Measurements from ENCODE around the gene ZNF311. TPM values are rescaled to one million over a fixed set of nuclear protein-coding genes. Genes with fewer than 3 reads are reported as not detected.
"Not testable (repeated sequence)": the region's sequence is repeated elsewhere in the genome, so short reads cannot be mapped to it uniquely, and the experiment has no call there.

The ZNF311 gene
- total RNA-seq, 1 experiment from 2014 or later = not detected

GRCh38 chr6:28970056-28970455 is 35.1 kb downstream of the ZNF311 start:
- not testable (repeated sequence) for H3K9me3 ChIP-seq (ENCODE audit: low read length); H3K9ac ChIP-seq (ENCODE audit: low read length); H3K9me2 ChIP-seq (replicated peaks; ENCODE audit: insufficient read depth, low read length); H3K36me3 ChIP-seq (ENCODE audit: insufficient read depth, low read length); H3K4me3 ChIP-seq (ENCODE audit: low read length); DNase-seq; H2AFZ ChIP-seq (ENCODE audit: low read length); H3K4me2 ChIP-seq (ENCODE audit: low read depth, low read length, poor library complexity, severe bottlenecking); H3K4me1 ChIP-seq (ENCODE audit: low read length); H4K20me1 ChIP-seq (ENCODE audit: insufficient read depth, low read depth, low read length); H3K79me2 ChIP-seq (ENCODE audit: low read length); H3K27me3 ChIP-seq (ENCODE audit: low read length); H3K27ac ChIP-seq (ENCODE audit: low read length)

- Histone ChIP-seq H3K27ac (ENCODE audit: low read length) (no peak overlapping the region), H3K27me3 (ENCODE audit: low read length) (no peaks in the 10 kb centered on the region), H3K9me2 (replicated peaks; ENCODE audit: insufficient read depth, low read length) (no peaks in the 10 kb centered on the region), H3K4me3 (ENCODE audit: low read length) (no peak overlapping the region), H3K9ac (ENCODE audit: low read length) (no peak overlapping the region), H2AFZ (ENCODE audit: low read length) (no peak overlapping the region), H3K4me1 (ENCODE audit: low read length) (no peaks in the 10 kb centered on the region), H3K79me2 (ENCODE audit: low read length) (no peaks in the 10 kb centered on the region), H3K9me3 (ENCODE audit: low read length) (no peaks in the 10 kb centered on the region; the same call in 1 of the 2 replicates), H3K4me2 (ENCODE audit: low read depth, low read length, poor library complexity, severe bottlenecking) (no peak overlapping the region), H3K36me3 (ENCODE audit: insufficient read depth, low read length) (no peaks in the 10 kb centered on the region; the same call in 1 of the 2 replicates), H4K20me1 (ENCODE audit: insufficient read depth, low read depth, low read length) (no peaks in the 10 kb centered on the region)
- no peak for DNase-seq
These were observed 36.0 kb downstream of the ZNF311 start for GRCh38 chr6:28969129-28969528.

GRCh38 chr6:28968476-28968875 is 36.6 kb downstream of the ZNF311 start:
- no peaks in the 10 kb centered on the region; the same call in 1 of the 2 replicates for H3K36me3 ChIP-seq (ENCODE audit: insufficient read depth, low read length)

GRCh38 chr6:28965706-28966105 is 39.4 kb downstream of the ZNF311 start:
- Histone ChIP-seq H3K4me3 (ENCODE audit: low read length) (no peak overlapping the region), H3K4me2 (ENCODE audit: low read depth, low read length, poor library complexity, severe bottlenecking) (no peak overlapping the region), H4K20me1 (ENCODE audit: insufficient read depth, low read depth, low read length) (no peaks in the 10 kb centered on the region), H3K27me3 (ENCODE audit: low read length) (no peaks in the 10 kb centered on the region), H3K9me2 (replicated peaks; ENCODE audit: insufficient read depth, low read length) (no peaks in the 10 kb centered on the region), H2AFZ (ENCODE audit: low read length) (no peak overlapping the region), H3K9me3 (ENCODE audit: low read length) (no peaks in the 10 kb centered on the region; the same call in 1 of the 2 replicates), H3K79me2 (ENCODE audit: low read length) (no peaks in the 10 kb centered on the region), H3K9ac (ENCODE audit: low read length) (no peak overlapping the region), H3K36me3 (ENCODE audit: insufficient read depth, low read length) (no peaks in the 10 kb centered on the region; the same call in 1 of the 2 replicates), H3K4me1 (ENCODE audit: low read length) (no peaks in the 10 kb centered on the region), H3K27ac (ENCODE audit: low read length) (no peak overlapping the region)
- DNase-seq = no peak

More at GRCh38 chr6:28968476-28968875, 36.6 kb downstream of the ZNF311 start:
- H2AFZ ChIP-seq (ENCODE audit: low read length) = no peak overlapping the region
- no peak overlapping the region for H3K4me2 ChIP-seq (ENCODE audit: low read depth, low read length, poor library complexity, severe bottlenecking)
- H3K9me3 ChIP-seq (ENCODE audit: low read length) = no peaks in the 10 kb centered on the region; the same call in 1 of the 2 replicates
- H3K27ac ChIP-seq (ENCODE audit: low read length) = no peak overlapping the region
- H3K9ac ChIP-seq (ENCODE audit: low read length) = no peak overlapping the region
- no peaks in the 10 kb centered on the region for H3K4me1 ChIP-seq (ENCODE audit: low read length)
- no peaks in the 10 kb centered on the region for H3K79me2 ChIP-seq (ENCODE audit: low read length)
- no peak overlapping the region for H3K4me3 ChIP-seq (ENCODE audit: low read length)
- H4K20me1 ChIP-seq (ENCODE audit: insufficient read depth, low read depth, low read length) = no peaks in the 10 kb centered on the region
- no peaks in the 10 kb centered on the region for H3K27me3 ChIP-seq (ENCODE audit: low read length)
- no peak for DNase-seq
- no peaks in the 10 kb centered on the region for H3K9me2 ChIP-seq (replicated peaks; ENCODE audit: insufficient read depth, low read length)

- Histone ChIP-seq H3K27me3 (ENCODE audit: low read length) (no peaks in the 10 kb centered on the region), H4K20me1 (ENCODE audit: insufficient read depth, low read depth, low read length) (no peaks in the 10 kb centered on the region), H2AFZ (ENCODE audit: low read length) (no peak overlapping the region), H3K9me2 (replicated peaks; ENCODE audit: insufficient read depth, low read length) (no peaks in the 10 kb centered on the region), H3K9ac (ENCODE audit: low read length) (no peak overlapping the region), H3K4me2 (ENCODE audit: low read depth, low read length, poor library complexity, severe bottlenecking) (no peak overlapping the region), H3K4me3 (ENCODE audit: low read length) (no peak overlapping the region), H3K79me2 (ENCODE audit: low read length) (no peaks in the 10 kb centered on the region), H3K36me3 (ENCODE audit: insufficient read depth, low read length) (no peaks in the 10 kb centered on the region), H3K27ac (ENCODE audit: low read length) (no peak overlapping the region), H3K9me3 (ENCODE audit: low read length) (no peaks in the 10 kb centered on the region), H3K4me1 (ENCODE audit: low read length) (no peaks in the 10 kb centered on the region)
- no peak for DNase-seq
These were observed 44.1 kb downstream of the ZNF311 start for GRCh38 chr6:28960846-28961500.

- not testable (repeated sequence) for H4K20me1 ChIP-seq (ENCODE audit: insufficient read depth, low read depth, low read length); H3K4me2 ChIP-seq (ENCODE audit: low read depth, low read length, poor library complexity, severe bottlenecking); H3K27ac ChIP-seq (ENCODE audit: low read length); H3K9ac ChIP-seq (ENCODE audit: low read length); H3K9me3 ChIP-seq (ENCODE audit: low read length); H2AFZ ChIP-seq (ENCODE audit: low read length); H3K4me1 ChIP-seq (ENCODE audit: low read length); H3K36me3 ChIP-seq (ENCODE audit: insufficient read depth, low read length); H3K9me2 ChIP-seq (replicated peaks; ENCODE audit: insufficient read depth, low read length); DNase-seq; H3K79me2 ChIP-seq (ENCODE audit: low read length); H3K4me3 ChIP-seq (ENCODE audit: low read length); H3K27me3 ChIP-seq (ENCODE audit: low read length)
These were observed 46.4 kb downstream of the ZNF311 start for GRCh38 chr6:28958561-28959243.

GRCh38 chr6:28957795-28958314 is 47.3 kb downstream of the ZNF311 start:
- not testable (repeated sequence) for H3K4me3 ChIP-seq (ENCODE audit: low read length); H3K4me1 ChIP-seq (ENCODE audit: low read length); H3K79me2 ChIP-seq (ENCODE audit: low read length); H3K9ac ChIP-seq (ENCODE audit: low read length); H3K27ac ChIP-seq (ENCODE audit: low read length); H3K4me2 ChIP-seq (ENCODE audit: low read depth, low read length, poor library complexity, severe bottlenecking); H2AFZ ChIP-seq (ENCODE audit: low read length); H4K20me1 ChIP-seq (ENCODE audit: insufficient read depth, low read depth, low read length); DNase-seq; H3K9me2 ChIP-seq (replicated peaks; ENCODE audit: insufficient read depth, low read length); H3K36me3 ChIP-seq (ENCODE audit: insufficient read depth, low read length); H3K9me3 ChIP-seq (ENCODE audit: low read length); H3K27me3 ChIP-seq (ENCODE audit: low read length)

- Histone ChIP-seq H3K4me1 (ENCODE audit: low read length) (peaks cover 7% of the 10 kb centered on the region; the same call in 1 of the 2 replicates), H3K4me2 (ENCODE audit: low read depth, low read length, poor library complexity, severe bottlenecking) (no peak overlapping the region), H3K27me3 (ENCODE audit: low read length) (no peaks in the 10 kb centered on the region), H4K20me1 (ENCODE audit: insufficient read depth, low read depth, low read length) (no peaks in the 10 kb centered on the region), H3K9me3 (ENCODE audit: low read length) (no peaks in the 10 kb centered on the region), H3K4me3 (ENCODE audit: low read length) (no peak overlapping the region), H3K27ac (ENCODE audit: low read length) (no peak overlapping the region), H3K9ac (ENCODE audit: low read length) (no peak overlapping the region), H3K9me2 (replicated peaks; ENCODE audit: insufficient read depth, low read length) (no peaks in the 10 kb centered on the region), H2AFZ (ENCODE audit: low read length) (no peak overlapping the region), H3K36me3 (ENCODE audit: insufficient read depth, low read length) (no peaks in the 10 kb centered on the region), H3K79me2 (ENCODE audit: low read length) (no peaks in the 10 kb centered on the region)
- no peak for DNase-seq
These were observed 48.8 kb downstream of the ZNF311 start for GRCh38 chr6:28956331-28956730.

All from Karpas-422 (cell line).